ENCODE results near the gene PKD1L1.

Gene PKD1L1

DNA sequence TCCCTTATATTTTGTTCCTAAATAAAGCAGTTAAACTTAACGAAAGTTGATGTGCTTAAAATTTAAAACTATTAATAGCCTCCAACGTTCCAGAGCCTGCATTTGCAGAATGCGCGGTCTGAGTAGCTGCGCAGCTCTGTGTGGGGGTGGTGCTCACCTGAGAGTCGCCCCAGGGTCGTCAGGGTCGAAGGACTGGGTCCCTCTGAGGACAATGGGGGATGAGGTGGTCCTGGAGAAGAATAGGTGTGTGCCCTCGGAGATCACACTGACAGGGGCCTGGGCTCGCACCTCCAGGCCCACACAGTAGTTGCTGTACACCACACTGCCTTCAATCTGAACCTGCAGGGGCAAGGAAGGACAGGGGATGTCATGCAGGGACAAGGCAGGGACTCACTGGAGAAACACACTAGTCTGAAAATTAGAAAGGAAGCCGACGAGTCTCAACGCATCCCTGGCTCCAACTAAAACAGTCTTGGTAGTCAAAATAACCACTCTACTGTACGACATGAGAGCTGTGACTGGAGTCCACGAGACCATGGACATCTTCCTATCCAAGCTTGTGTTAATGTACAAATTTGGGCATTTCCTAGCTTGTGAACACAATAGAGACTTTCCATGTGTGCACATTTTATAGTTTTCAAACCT lies 54.4 kb downstream of the PKD1L1 start:
- Histone ChIP-seq H3K27me3 (ENCODE audit: low read depth) (0 out of 2 replicates have a peak, but pooled peaks cover 2% of the 10 kb centered on the region), H3K4me1 (no peaks in the 10 kb centered on the region), H3K9me3 (no peaks in the 10 kb centered on the region), H3K36me3 (replicated peaks) (no peaks in the 10 kb centered on the region), H3K4me3 (no peak overlapping the region)
- in situ Hi-C loops (cut with MboI; ENCODE audit: low sequenced_read_pairs) = no loop called here
- no peak for DNase-seq (ENCODE audit: low spot score in 2 of 2)

DNA sequence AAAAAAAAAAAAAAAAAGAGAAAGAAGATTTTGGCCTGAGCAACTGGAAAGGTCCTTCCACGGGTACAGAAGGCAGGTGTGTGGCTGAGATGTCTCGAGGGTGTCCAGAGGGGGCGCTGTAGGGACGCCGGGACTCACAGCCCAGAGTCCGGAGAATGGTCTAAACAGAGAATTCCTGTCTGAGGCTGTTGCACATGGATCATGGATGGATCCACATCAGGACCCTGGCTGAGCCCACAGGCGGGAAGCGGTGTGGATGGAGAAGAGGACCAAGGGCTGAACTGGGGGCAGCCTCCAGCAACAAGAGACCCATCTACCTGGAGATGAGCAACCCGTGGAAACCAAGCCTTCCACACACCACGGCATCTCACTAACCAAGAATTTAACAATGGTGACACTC lies 55.0 kb downstream of the PKD1L1 start:
- Histone ChIP-seq H3K27me3 (ENCODE audit: low read depth) (0 out of 2 replicates have a peak, but pooled peaks cover 2% of the 10 kb centered on the region), H3K4me3 (no peak overlapping the region), H3K4me1 (no peaks in the 10 kb centered on the region), H3K36me3 (replicated peaks) (no peaks in the 10 kb centered on the region), H3K9me3 (no peaks in the 10 kb centered on the region)
- in situ Hi-C loops (cut with MboI; ENCODE audit: low sequenced_read_pairs) = no loop called here
- peak in 1 of 2 experiments; percentile 68 for DNase-seq (ENCODE audit: low spot score in 2 of 2)

DNA sequence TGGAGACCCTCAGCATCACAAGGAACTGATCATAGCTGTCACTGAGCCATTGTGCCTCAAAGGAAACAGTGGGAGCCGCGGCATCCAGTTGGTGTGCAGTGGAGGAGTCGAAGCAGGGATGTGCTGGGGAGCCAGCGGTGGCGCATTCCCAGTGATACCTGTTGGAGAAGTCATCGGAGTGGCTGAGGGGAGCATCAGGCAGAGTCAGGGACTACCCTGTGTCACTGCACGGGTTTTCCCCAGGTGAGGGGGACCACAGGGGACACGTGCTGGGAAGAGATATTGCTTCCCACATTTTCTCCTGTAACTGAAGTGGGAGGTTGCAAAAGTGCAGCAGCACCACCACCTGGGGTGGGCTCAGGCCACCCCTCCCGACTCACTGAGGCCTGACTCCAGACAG lies 57.7 kb downstream of the PKD1L1 start:
- Histone ChIP-seq H3K27me3 (ENCODE audit: low read depth) (0 out of 2 replicates have a peak, but pooled peaks cover under 1% of the 10 kb centered on the region), H3K9me3 (no peaks in the 10 kb centered on the region), H3K4me1 (no peaks in the 10 kb centered on the region), H3K4me3 (no peak overlapping the region), H3K36me3 (replicated peaks) (no peaks in the 10 kb centered on the region)
- DNase-seq (ENCODE audit: low spot score in 2 of 2) = no peak
- in situ Hi-C loops (cut with MboI; ENCODE audit: low sequenced_read_pairs) = no loop called here

DNA sequence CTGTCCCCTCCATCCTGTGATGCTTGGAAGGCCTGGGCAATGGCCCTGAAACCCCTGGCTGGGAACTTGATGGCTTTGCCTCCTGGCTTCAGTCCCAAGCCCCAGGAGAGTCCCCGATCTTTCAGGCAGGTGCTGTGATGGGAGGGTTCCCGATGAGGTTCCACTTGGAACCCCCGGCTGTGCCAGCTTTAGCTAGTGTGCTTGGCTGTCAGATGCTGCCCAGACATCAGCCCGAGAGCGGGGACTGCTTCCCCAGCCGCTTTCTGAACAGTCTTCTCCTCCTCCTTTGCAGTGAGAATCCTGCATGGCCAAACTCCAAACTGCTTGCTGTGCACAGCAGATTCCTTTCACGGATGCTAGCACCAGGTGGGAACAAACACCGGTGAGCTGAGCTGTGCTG lies 58.1 kb downstream of the PKD1L1 start:
- Histone ChIP-seq H3K4me3 (no peak overlapping the region), H3K4me1 (no peaks in the 10 kb centered on the region), H3K36me3 (replicated peaks) (no peaks in the 10 kb centered on the region), H3K27me3 (ENCODE audit: low read depth) (0 out of 2 replicates have a peak, but pooled peaks cover under 1% of the 10 kb centered on the region), H3K9me3 (no peaks in the 10 kb centered on the region)
- no peak for DNase-seq (ENCODE audit: low spot score in 2 of 2)
- in situ Hi-C loops (cut with MboI; ENCODE audit: low sequenced_read_pairs) = no loop called here

DNA sequence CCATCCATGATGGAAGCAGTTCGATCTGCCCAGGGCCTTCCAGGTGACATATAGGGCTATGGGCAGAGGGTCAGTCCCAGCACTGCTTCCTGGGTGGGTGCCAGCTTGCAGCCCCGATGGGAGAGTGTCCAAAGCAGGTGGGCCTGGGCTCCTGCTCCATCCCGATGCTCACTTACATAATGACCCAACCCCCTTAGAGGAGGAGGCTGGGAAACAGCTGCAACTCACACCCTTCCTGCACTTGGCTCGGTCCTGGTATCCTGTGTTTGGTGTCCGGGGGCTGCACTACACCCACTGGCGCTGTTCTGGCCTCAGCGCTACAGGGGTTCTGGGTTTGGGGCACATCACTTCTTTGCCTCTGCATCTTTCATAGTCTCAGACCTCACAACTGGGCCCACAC lies 58.5 kb downstream of the PKD1L1 start:
- no peaks in the 10 kb centered on the region for H3K4me1 ChIP-seq
- H3K27me3 ChIP-seq (ENCODE audit: low read depth) = 0 out of 2 replicates have a peak, but pooled peaks cover 4% of the 10 kb centered on the region
- in situ Hi-C loops (cut with MboI; ENCODE audit: low sequenced_read_pairs) = no loop called here
- no peaks in the 10 kb centered on the region for H3K9me3 ChIP-seq
- no peak overlapping the region for H3K4me3 ChIP-seq
- no peaks in the 10 kb centered on the region for H3K36me3 ChIP-seq (replicated peaks)
- no peak for DNase-seq (ENCODE audit: low spot score in 2 of 2)

DNA sequence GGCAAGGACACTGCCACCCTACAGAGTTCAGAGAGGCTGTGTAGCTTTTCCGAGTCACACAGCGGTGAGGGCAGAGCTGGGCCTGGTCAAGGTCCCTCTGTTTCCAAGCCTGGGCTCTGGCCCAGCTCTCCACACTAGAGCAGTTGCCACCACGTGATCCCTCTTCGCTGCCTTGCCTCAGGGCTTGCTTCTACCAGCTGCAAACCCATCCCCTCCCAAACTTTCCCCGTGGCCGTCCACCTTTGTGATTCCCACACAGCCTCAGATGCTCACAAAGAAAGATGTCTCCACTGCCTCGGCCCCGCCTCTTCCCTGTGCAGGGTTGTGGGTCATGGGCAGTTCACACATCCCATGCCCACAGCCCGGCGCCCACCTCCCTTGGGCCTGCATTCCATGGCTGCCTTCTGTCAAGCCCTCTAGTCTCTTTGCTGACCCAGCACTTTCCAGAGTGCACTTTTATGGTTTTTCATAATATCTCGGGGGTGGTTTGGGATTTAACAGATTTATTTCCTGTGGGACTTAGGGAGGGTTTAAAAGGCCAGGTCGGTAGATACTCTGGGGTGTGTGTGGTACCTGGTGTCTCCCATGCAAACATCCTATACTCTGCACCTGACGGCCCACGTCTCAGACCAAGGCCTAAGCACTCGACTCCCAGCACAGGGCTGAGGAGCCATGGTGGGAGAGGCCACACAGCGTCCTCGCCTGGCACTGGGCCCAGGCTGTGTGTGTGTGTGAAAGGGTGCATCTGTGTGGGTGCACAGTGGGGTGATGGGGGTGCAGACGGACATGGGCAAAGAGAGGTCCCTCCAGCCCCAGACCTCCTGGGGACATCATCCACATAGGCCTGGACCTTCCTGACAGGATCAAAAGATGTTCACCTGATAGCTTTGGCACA lies 59.6 kb downstream of the PKD1L1 start:
- in situ Hi-C loops (cut with MboI; ENCODE audit: low sequenced_read_pairs) = no loop called here
- Histone ChIP-seq H3K27me3 (ENCODE audit: low read depth) (0 out of 2 replicates have a peak, but pooled peaks cover 4% of the 10 kb centered on the region), H3K36me3 (replicated peaks) (no peaks in the 10 kb centered on the region), H3K4me3 (no peak overlapping the region), H3K9me3 (no peaks in the 10 kb centered on the region), H3K4me1 (no peaks in the 10 kb centered on the region)
- no peak for DNase-seq (ENCODE audit: low spot score in 2 of 2)

DNA sequence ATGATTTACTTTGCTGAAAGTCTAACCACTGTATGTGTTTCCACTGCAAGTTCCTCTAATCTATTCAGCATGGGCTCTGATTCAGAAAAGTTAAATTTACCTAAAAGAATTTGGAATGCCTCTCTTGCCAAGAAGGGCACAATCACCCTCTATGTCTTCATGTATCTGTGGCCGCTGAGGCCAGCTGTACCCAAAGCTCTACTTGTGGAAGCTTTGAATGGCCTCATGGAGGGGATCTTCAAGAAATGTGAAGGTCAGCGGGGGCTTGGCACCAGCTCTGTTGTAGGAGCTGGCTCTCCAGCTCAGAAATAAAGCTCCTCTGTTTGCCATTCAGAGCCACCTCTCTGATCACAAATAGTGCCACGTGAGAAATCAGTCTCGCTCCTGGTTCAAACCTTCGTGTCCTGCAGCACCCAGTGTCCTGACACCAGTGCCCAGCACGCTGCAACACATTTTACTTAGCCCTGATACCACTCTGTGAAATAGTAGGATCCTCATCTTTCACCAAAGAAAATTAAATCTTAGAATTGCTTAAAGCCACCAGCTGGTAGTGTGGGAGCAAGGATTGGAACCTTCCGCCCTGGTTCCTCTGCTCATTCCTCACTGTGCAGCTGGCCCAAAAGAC lies 61.1 kb downstream of the PKD1L1 start:
- Histone ChIP-seq H3K27me3 (ENCODE audit: low read depth) (0 out of 2 replicates have a peak, but pooled peaks cover 4% of the 10 kb centered on the region), H3K4me3 (no peak overlapping the region), H3K4me1 (no peaks in the 10 kb centered on the region), H3K9me3 (no peaks in the 10 kb centered on the region), H3K36me3 (replicated peaks) (no peaks in the 10 kb centered on the region)
- DNase-seq (ENCODE audit: low spot score in 2 of 2) = no peak
- in situ Hi-C loops (cut with MboI; ENCODE audit: low sequenced_read_pairs) = no loop called here

DNA sequence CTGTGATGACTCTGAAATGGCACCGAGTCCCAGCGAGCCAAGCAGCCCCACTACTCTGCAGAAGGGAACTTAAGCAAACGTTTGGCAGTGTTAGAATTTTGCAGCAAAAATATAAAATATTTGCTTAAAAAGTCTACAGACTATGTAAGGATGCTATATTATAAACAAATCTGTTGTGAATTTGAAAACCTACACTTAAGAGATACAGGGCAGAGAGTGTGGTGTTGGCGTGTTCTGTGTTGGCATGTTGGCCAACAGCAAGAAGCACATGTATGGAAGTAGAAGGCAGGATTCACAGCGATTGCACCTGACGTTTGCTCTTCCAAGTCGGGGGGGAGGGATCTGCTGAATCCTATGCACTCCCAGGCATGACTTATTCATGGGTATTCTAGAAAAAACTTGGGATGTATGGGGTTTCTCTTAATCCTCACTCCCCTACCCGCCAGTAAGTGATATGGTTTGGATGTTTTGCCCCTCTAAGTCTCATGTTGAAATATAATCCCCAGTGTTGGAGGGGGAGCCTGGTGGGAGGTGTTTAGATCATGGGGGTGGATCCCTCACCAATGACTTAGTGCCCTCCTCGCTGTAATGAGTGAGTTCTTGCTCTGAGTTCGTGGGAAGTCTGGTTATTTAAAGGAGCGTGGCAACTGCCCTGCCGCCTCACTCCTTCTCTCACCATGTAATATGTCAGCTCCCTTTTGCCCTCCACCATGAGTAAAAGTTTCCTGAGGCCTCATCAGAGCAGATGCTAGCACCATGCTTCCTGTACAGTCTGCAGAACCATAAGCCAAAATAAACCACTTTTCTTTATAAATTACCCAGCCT lies 62.1 kb downstream of the PKD1L1 start:
- Histone ChIP-seq H3K9me3 (no peaks in the 10 kb centered on the region), H3K4me1 (no peaks in the 10 kb centered on the region), H3K27me3 (ENCODE audit: low read depth) (peaks cover 8% of the 10 kb centered on the region; the same call in 1 of the 2 replicates), H3K36me3 (replicated peaks) (no peaks in the 10 kb centered on the region), H3K4me3 (no peak overlapping the region)
- DNase-seq (ENCODE audit: low spot score in 2 of 2) = no peak
- in situ Hi-C loops (cut with MboI; ENCODE audit: low sequenced_read_pairs) = no loop called here

DNA sequence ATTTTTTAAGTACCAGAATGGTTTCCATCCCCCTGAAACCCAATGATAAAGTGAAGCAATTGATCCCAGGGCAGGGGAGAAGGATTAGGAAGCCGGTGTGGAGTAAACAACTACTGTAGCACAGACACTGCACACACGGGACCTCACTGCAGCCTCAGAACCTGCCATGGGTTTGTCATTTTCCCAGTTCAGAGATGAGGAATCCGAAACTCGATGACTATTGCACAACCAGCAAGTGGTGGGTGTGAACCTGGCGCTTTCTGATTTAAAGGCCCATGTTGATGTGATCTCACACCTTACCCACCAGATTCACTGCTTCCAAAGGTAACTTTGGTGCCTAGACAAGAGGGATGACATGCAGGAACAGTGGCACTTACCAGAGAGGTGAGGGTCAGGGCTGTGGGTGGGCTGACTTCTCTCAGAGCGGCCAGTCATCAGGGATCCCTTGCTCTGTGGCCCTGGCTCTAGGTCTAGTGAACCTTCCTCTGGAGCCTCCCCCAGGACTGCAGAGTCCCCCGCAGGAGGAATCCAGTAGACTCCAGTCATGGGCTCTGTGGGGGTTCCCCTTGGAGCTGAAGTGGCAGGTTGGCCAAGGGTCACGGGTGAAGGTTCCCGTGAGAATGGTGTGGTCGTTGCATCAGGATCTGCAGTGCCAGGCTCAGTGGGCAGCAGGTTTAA lies 62.8 kb downstream of the PKD1L1 start:
- Histone ChIP-seq H3K4me1 (no peaks in the 10 kb centered on the region), H3K9me3 (no peaks in the 10 kb centered on the region), H3K27me3 (ENCODE audit: low read depth) (peaks cover 8% of the 10 kb centered on the region; the same call in 1 of the 2 replicates), H3K36me3 (replicated peaks) (no peaks in the 10 kb centered on the region), H3K4me3 (no peak overlapping the region)
- DNase-seq (ENCODE audit: low spot score in 2 of 2) = no peak
- in situ Hi-C loops (cut with MboI; ENCODE audit: low sequenced_read_pairs) = no loop called here

DNA sequence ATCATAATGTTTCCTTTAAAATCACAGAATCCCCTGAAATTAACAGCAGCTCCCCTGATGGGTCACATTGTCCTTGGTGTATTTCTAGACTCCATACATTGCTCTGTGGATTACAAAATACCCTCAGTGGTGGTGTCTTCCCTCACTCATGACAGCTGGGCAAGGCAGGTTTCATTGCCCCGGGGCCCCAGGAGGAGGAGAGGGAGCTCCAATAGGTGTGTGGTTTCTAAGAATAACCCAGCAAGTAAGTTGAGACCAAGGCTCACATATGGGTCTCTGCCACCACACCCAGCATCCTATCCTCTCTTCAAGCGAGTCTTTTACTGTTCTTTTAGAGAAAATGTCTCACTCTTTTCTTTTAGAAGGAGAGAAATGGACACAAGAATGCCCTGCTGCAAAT lies 63.6 kb downstream of the PKD1L1 start:
- Histone ChIP-seq H3K27me3 (ENCODE audit: low read depth) (peaks cover 8% of the 10 kb centered on the region; the same call in 1 of the 2 replicates), H3K4me1 (no peaks in the 10 kb centered on the region), H3K9me3 (no peaks in the 10 kb centered on the region), H3K4me3 (no peak overlapping the region), H3K36me3 (replicated peaks) (no peaks in the 10 kb centered on the region)
- in situ Hi-C loops (cut with MboI; ENCODE audit: low sequenced_read_pairs) = no loop called here
- no peak for DNase-seq (ENCODE audit: low spot score in 2 of 2)

DNA sequence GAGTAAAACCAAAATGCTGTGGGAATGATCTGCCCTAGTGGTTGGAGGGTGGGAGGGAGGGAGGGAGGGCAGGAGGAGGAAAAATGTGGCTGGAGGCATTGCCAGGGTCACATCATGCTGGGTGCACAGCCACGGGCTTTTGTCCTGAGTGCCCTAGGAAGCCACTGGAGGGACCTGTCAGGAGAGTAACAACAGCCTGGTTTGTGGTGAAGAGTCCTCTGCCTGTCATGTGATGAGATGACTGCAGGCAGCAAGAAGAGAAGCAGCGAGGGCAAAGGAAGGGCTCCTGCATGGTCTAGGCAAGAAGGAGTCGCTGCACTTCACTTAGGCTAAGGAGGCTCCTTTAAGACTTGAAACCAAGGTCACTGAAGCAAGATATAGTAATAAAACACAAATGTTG lies 65.6 kb downstream of the PKD1L1 start:
- Histone ChIP-seq H3K4me3 (no peak overlapping the region), H3K4me1 (no peaks in the 10 kb centered on the region), H3K36me3 (replicated peaks) (no peaks in the 10 kb centered on the region), H3K27me3 (ENCODE audit: low read depth) (peaks cover 8% of the 10 kb centered on the region; the same call in 1 of the 2 replicates), H3K9me3 (no peaks in the 10 kb centered on the region)
- in situ Hi-C loops (cut with MboI; ENCODE audit: low sequenced_read_pairs) = no loop called here
- no peak for DNase-seq (ENCODE audit: low spot score in 2 of 2)

DNA sequence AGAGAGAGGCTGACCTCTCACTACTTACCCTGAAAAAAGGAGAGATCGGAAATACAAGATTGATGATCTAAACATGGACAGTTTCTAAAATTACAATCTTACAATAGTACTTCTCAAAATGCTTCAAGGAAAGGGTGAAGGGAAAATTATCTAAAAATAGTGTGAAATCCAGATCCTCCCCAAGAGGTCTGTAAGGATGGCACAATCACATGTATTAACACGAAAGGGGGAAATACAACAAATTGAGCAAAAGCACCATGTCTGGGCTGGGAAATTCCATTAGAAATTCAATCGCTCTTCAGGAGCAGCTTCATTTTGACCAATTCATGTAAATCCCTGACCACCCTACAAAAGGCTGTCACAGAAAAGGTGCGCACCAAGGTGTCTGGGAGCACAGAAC lies 67.0 kb downstream of the PKD1L1 start:
- Histone ChIP-seq H3K9me3 (no peaks in the 10 kb centered on the region), H3K36me3 (replicated peaks) (no peaks in the 10 kb centered on the region), H3K4me1 (no peaks in the 10 kb centered on the region), H3K4me3 (no peak overlapping the region), H3K27me3 (ENCODE audit: low read depth) (peaks cover 8% of the 10 kb centered on the region; the same call in 1 of the 2 replicates)
- in situ Hi-C loops (cut with MboI; ENCODE audit: low sequenced_read_pairs) = no loop called here
- no peak for DNase-seq (ENCODE audit: low spot score in 2 of 2)

DNA sequence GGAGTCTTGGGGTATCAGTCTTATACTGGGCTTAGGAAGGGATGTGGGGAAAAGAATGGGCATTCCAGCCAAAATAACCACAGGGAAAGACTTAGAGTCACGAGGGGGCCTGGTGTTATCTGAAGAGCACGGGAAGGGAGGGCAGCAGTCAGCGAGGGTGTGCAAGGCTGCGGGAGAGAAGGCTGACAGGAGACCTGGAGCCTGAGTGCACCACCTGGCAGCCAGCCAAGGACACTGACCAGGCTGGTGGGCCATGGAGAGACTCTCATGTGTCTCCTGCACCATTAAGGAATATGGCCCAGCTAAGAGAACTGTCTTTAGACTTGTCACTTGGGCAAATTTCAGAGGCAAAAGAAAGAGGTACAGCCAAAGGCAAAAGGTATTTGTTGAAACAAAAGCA lies 69.6 kb downstream of the PKD1L1 start:
- no peak for DNase-seq (ENCODE audit: low spot score in 2 of 2)
- Histone ChIP-seq H3K9me3 (no peaks in the 10 kb centered on the region), H3K4me1 (no peaks in the 10 kb centered on the region), H3K27me3 (ENCODE audit: low read depth) (peaks cover 4% of the 10 kb centered on the region; the same call in 1 of the 2 replicates), H3K36me3 (replicated peaks) (no peaks in the 10 kb centered on the region), H3K4me3 (no peak overlapping the region)
- in situ Hi-C loops (cut with MboI; ENCODE audit: low sequenced_read_pairs) = no loop called here
